Vagina (tissue), 2 donors: ENCODE measurements around the gene IKZF4. TPM values are rescaled to one million over a fixed set of nuclear protein-coding genes. Genes with fewer than 3 reads are reported as not detected.
"Not testable (repeated sequence)": the region's sequence is repeated elsewhere in the genome, so short reads cannot be mapped to it uniquely, and the experiment has no call there.

ENCODE experiments used
- DNase-seq, 2 donors: peaks; one replicate each; pipeline ENCODE4 v3.0.0-alpha.2; 2017; ENCODE audit errors: extremely low spot score in 2 of 2
- H3K27ac ChIP-seq: fragments of 200-600 bp; sonication (generic); one replicate; pipeline ENCODE4 v1.5.1; 2019
- H3K27me3 ChIP-seq: fragments of 200-600 bp; sonication (generic); one replicate; pipeline ENCODE4 v1.5.1; 2019
- H3K36me3 ChIP-seq, 2 donors: fragments of 200-600 bp; sonication (generic); one replicate each; pipeline ENCODE4 v1.5.1; 2017 to 2019
- H3K4me1 ChIP-seq: fragments of 200-600 bp; sonication (generic); one replicate; pipeline ENCODE4 v1.5.1; 2019
- H3K4me3 ChIP-seq, 2 donors: fragments of 200-600 bp; sonication (generic); 1 replicate in 1 of 2; 2 replicates in 1 of 2; pipeline ENCODE4 v1.5.1; 2016 to 2019
- H3K9me3 ChIP-seq: fragments of 200-600 bp; sonication (generic); one replicate; pipeline ENCODE4 v1.5.1; 2019
- POLR2A ChIP-seq, 2 donors: fragments of 450-650 bp; IDR thresholded peaks; one replicate each; pipeline ENCODE4 v1.6.1; 2017; ENCODE audit warnings: antibody characterized with exemption in 2 of 2, mild to moderate bottlenecking in 2 of 2, moderate library complexity in 2 of 2
- POLR2AphosphoS5 ChIP-seq, 2 donors: sonication (generic); formaldehyde crosslinking; IDR thresholded peaks; one replicate each; pipeline ENCODE4 v1.9.0; 2017; ENCODE audit warnings: antibody characterized with exemption in 2 of 2, mild to moderate bottlenecking in 2 of 2, low read depth in 1 of 2; ENCODE audit not compliant: insufficient read depth in 1 of 2
- intact Hi-C: fragments of 100-400 bp; cut with DNase I; formaldehyde crosslinking; loops from one replicate; pipeline ENCODE4 v1.15.1; 2023
- total RNA-seq: library from RNA; depleted of rRNA; stranded (reverse); fragments of >200 nt; gene quantifications from one replicate; pipeline ENCODE4 v1.2.3, GENCODE V29; 2016
- TF ChIP-seq, protein P1 (sequence below), 3 experiments: fragments of 450-650 bp in 2 of 3; fragments of 200-600 bp in 1 of 3; sonication (generic) in 1 of 3; IDR thresholded peaks; one replicate each; pipeline ENCODE4 v1.5.1; 2017 to 2019; ENCODE audit warnings: antibody characterized with exemption in 3 of 3, mild to moderate bottlenecking in 2 of 3, moderate library complexity in 2 of 3

IKZF4 gene
- total RNA-seq, 1 donor from 2014 or later, result 4.4 TPM

DNA sequence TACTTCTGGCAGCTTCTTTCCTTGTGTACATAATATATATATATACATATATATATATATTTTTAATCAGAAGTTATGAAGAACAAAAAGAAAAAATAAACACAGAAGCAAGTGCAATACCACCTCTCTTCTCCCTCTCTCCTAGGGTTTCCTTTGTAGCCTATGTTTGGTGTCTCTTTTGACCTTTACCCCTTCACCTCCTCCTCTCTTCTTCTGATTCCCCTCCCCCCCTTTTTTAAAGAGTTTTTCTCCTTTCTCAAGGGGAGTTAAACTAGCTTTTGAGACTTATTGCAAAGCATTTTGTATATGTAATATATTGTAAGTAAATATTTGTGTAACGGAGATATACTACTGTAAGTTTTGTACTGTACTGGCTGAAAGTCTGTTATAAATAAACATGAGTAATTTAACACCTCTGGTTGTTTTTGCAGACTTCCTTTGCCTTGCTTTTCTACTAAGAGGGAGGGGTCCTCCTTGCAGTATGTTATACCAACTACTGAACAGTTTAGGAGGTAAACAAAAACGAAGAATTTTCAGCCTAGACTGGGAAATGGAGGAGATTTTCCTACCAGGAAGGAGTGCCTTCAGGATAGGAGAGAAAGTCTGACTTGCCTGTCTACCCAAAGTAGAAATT, 17.3 kb downstream of the IKZF4 start:
- Histone ChIP-seq H3K27ac (no peak overlapping the region), H3K9me3 (no peaks in the 10 kb centered on the region), H3K4me1 (peaks cover 15% of the 10 kb centered on the region), H3K36me3 (peaks cover 0 to 18% of the 10 kb centered on the region in 2 donors), H3K27me3 (no peaks in the 10 kb centered on the region), H3K4me3 (no peak overlapping the region)
- no peak for DNase-seq
- TF ChIP-seq, protein P1, sequence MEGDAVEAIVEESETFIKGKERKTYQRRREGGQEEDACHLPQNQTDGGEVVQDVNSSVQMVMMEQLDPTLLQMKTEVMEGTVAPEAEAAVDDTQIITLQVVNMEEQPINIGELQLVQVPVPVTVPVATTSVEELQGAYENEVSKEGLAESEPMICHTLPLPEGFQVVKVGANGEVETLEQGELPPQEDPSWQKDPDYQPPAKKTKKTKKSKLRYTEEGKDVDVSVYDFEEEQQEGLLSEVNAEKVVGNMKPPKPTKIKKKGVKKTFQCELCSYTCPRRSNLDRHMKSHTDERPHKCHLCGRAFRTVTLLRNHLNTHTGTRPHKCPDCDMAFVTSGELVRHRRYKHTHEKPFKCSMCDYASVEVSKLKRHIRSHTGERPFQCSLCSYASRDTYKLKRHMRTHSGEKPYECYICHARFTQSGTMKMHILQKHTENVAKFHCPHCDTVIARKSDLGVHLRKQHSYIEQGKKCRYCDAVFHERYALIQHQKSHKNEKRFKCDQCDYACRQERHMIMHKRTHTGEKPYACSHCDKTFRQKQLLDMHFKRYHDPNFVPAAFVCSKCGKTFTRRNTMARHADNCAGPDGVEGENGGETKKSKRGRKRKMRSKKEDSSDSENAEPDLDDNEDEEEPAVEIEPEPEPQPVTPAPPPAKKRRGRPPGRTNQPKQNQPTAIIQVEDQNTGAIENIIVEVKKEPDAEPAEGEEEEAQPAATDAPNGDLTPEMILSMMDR (IDR thresholded peaks at IDR 0.05), result no peak
- TF ChIP-seq POLR2AphosphoS5 (IDR thresholded peaks at IDR 0.05; ENCODE audit: insufficient read depth in 1 of 2, low read depth in 1 of 2) (no peak), POLR2A (IDR thresholded peaks at IDR 0.05) (no peak)
- intact Hi-C loops, result no loop called here

DNA sequence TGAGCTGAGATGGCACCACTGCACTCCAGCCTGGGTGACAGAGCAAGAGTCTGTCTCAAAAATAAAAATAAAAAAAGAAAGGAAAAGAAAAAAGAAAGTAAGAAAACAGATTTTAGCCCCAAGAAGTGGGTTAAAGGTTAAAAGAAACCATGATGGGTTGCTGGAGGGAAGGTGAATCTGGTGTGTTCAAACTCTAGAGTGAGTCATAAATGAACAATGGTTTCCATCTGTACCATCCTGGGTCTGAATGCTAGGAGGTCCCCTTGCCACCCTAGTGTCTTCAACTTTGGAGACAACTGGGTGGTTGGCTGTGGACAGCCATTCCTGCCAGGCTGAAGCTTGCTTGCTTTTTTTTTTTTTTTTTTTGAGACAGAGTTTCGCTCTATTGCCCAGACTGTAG, 19.3 kb downstream of the IKZF4 start:
- Histone ChIP-seq H3K4me3 (no peak overlapping the region), H3K27ac (no peak overlapping the region), H3K36me3 (peaks cover 0 to 21% of the 10 kb centered on the region in 2 donors), H3K9me3 (no peaks in the 10 kb centered on the region), H3K27me3 (no peaks in the 10 kb centered on the region), H3K4me1 (peaks cover 21% of the 10 kb centered on the region)
- intact Hi-C loops, result loop anchor here (2.0 kb wide), 1 partner anchor 43 kb away; the partner anchor contains the start of gene SUOX
- DNase-seq, result no peak
- TF ChIP-seq POLR2A (IDR thresholded peaks at IDR 0.05), result no peak
- TF ChIP-seq, protein P1 (IDR thresholded peaks at IDR 0.05), result no peak
- no peak for TF ChIP-seq POLR2AphosphoS5 (IDR thresholded peaks at IDR 0.05; ENCODE audit: insufficient read depth in 1 of 2, low read depth in 1 of 2)

DNA sequence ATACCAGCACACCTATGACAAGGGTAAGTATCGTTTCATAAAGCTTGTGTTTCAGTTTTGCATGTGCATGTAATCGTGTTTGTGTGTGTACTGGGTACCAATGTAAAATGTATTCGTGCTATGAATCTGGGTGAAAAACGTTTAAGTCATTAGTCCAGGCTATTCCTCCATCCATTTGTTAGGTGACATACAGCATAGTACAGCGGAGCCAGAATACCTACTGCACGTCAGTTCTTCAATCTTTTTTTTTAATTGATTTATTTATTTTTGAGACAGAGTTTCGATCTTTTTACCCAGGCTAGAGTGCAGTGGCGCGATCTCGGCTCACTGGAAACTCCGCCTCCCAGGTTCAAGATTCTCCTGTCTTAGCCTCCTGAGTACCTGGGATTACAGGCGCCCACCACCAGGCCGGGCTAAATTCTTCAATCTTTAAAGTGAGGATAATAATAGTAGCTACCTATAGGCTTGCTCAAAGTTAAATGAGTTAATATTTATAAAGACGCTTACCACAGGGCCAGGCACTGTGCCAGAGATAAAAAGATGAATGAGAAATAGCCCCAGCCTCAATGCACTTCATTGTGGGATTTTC, 20.2 kb downstream of the IKZF4 start:
- Histone ChIP-seq H3K9me3 (no peaks in the 10 kb centered on the region), H3K4me3 (peak overlapping the region; percentile 64 to 76), H3K36me3 (peaks cover 0 to 21% of the 10 kb centered on the region in 2 donors), H3K4me1 (peaks cover 21% of the 10 kb centered on the region), H3K27me3 (no peaks in the 10 kb centered on the region), H3K27ac (peak overlapping the region; percentile 71)
- no peak for DNase-seq
- TF ChIP-seq POLR2AphosphoS5 (IDR thresholded peaks at IDR 0.05; ENCODE audit: insufficient read depth in 1 of 2, low read depth in 1 of 2) (no peak), POLR2A (IDR thresholded peaks at IDR 0.05) (no peak)
- TF ChIP-seq, protein P1 (IDR thresholded peaks at IDR 0.05), result no peak
- intact Hi-C loops, result loop anchor here (2.0 kb wide), 1 partner anchor 44 kb away; the partner anchor contains the start of gene SUOX

DNA sequence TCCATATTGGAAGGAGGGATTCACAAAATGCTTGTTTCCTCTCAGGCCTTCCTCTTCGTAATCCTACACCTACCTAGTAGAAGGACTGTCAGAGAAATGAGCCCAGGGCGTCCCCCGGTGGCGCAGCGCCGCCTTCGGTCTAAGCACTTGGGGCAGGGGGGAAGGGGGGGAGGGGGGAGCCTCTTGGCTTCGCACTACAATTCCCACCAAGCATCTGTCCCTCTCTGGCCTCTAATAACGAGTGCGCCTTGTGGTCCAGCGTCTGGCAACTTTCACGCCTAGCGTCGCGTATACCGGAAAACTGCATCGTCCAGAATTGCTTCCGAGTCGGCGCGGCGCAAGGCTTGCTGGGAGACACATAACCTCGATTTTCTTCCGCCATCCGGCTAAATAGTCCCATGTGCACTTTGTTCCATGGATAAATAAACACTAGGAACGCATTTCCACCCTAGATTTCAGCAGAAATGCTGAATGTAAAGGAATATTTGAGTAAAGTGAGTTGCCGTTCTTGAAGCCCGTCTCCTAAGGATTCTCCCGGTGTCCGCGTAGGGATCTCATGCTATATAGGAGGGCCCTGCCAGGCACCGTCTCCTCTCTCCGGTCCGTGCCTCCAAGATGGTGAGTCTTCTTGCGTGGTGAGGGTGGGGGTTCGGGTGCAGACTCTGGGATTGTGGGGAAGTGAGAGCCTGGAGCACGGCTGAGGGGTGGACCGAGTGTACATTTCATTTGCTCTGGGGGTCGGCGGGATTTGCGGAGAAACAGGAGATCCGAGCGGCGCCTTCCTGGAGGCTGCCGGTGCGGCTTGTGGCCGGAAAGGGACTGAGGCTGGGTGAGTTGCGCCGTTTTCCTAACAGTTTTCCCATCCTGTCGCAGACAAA, 20.9 kb downstream of the IKZF4 start, which contains the start of gene RPS26:
Gene RPS26 (plus strand): TSS at position 367 of the 878 bp plus-strand sequence. CDS start 249 bp downstream, at position 616.
- intact Hi-C loops, result loop anchor here (2.0 kb wide), 1 partner anchor 45 kb away; the partner anchor contains the start of gene SUOX
- H3K36me3 ChIP-seq, result peaks cover 0 to 21% of the 10 kb centered on the region in 2 donors
- peak within 1 kb of the TSS; percentile 64 to 76 for H3K4me3 ChIP-seq
- no peaks in the 10 kb centered on the region for H3K9me3 ChIP-seq
- H3K27me3 ChIP-seq, result no peaks in the 10 kb centered on the region
- DNase-seq, result peak in 1 of 2 donors; percentile 97
- peaks cover 21% of the 10 kb centered on the region for H3K4me1 ChIP-seq
- TF ChIP-seq POLR2A (IDR thresholded peaks at IDR 0.05) (peak in 1 of 2 donors; percentile 43), POLR2AphosphoS5 (IDR thresholded peaks at IDR 0.05; ENCODE audit: insufficient read depth in 1 of 2, low read depth in 1 of 2) (peak; percentile 93 to 98)
- TF ChIP-seq, protein P1 (IDR thresholded peaks at IDR 0.05), result peak in 1 of 3 experiments; percentile 30
- H3K27ac ChIP-seq, result peak within 1 kb of the TSS; percentile 71

DNA sequence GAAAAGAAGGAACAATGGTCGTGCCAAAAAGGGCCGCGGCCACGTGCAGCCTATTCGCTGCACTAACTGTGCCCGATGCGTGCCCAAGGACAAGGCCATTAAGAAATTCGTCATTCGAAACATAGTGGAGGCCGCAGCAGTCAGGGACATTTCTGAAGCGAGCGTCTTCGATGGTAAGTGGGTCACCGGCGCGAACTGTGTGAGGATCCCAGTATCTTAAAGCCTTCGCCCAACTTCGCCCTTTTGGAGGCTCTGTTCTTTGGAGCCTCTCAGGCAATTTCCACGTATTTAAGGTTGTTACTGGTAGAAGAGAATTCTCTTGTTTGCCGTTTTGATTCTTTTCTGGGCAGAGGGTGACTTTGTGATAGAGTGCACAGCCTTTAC, 21.6 kb downstream of the IKZF4 start:
- H3K9me3 ChIP-seq, H3K27me3 ChIP-seq, DNase-seq, intact Hi-C loops: not testable (repeated sequence)
- peak overlapping the region; percentile 64 to 76 for H3K4me3 ChIP-seq
- H3K36me3 ChIP-seq, result peaks cover 0 to 21% of the 10 kb centered on the region in 2 donors
- H3K4me1 ChIP-seq, result peaks cover 21% of the 10 kb centered on the region
- H3K27ac ChIP-seq, result peak overlapping the region; percentile 71
